Heart left ventricle (tissue), 13 donors: ENCODE data around the gene TRIM66.

Experiments
- POLR2A ChIP-seq, 2 donors: fragments of 450-650 bp; IDR thresholded peaks; one replicate each; pipeline ENCODE4 v1.6.1; 2017; ENCODE audit warnings: antibody characterized with exemption in 2 of 2, mild to moderate bottlenecking in 2 of 2, moderate library complexity in 2 of 2
- TF ChIP-seq, protein P1 (sequence below), 12 donors: fragments of 200-600 bp; sonication (generic) in 4 of 12; IDR thresholded peaks; one replicate each; pipeline versions ENCODE4 v1.5.0 to v1.8.0; 2018 to 2022; ENCODE audit warnings: antibody characterized with exemption in 12 of 12, mild to moderate bottlenecking in 5 of 12
- donor health status: ischemic (EF 13 %, LVEDD 7.1; RV severe dilation, severe dysfunction).
- donor health status: DM: no; HTN: yes; CAD: no.
- donor health status: DM: no; HTN: no; CAD: no.
- donor health status: ischemic (EF 25% LVEDD 6.9; RV normal size, moderate dysfunction).
- donor health status: ischemic (EF 25% LVEDD 5.7; RV mildly dilated, moderate dysfunction).
- donor health status: ischemic (EF 35%, LVEDD 5.7; RV mildly dilated, moderate dysfunction).
- donor health status: nonischemic (EF 11% LVEDD 7.7; RV severe dilation, severe dysfunction).
- donor health status: DM: yes; HTN: yes; CAD: no.
- donor health status: PGD.
- donor health status: ischemic (EF 29% LVEDD 5.4; RV normal size, mild dysfunction).
- donor health status: nonischemic (EF 23%, LVEDD 6.1; RV moderate dilation, normal function).

DNA sequence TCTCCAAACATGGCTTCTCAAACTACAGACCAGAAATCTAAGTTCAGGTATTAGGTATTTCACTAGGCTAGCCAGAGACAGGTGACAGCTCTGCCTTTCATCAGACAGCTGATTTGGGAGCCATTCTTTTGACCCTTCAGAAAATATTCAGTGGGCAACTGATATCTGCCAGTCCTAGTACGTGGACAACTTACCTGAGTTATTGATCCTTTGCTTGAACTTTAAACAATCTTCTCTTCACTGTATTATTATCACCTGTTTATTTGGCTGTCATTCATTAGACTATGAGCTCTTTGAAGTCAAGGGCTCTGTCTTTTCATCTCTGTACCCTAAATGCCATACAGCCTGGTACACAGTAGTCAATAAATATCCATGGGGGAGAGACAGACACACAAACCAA lies 17.2 kb downstream of the TRIM66 start:
- TF ChIP-seq, protein P1, sequence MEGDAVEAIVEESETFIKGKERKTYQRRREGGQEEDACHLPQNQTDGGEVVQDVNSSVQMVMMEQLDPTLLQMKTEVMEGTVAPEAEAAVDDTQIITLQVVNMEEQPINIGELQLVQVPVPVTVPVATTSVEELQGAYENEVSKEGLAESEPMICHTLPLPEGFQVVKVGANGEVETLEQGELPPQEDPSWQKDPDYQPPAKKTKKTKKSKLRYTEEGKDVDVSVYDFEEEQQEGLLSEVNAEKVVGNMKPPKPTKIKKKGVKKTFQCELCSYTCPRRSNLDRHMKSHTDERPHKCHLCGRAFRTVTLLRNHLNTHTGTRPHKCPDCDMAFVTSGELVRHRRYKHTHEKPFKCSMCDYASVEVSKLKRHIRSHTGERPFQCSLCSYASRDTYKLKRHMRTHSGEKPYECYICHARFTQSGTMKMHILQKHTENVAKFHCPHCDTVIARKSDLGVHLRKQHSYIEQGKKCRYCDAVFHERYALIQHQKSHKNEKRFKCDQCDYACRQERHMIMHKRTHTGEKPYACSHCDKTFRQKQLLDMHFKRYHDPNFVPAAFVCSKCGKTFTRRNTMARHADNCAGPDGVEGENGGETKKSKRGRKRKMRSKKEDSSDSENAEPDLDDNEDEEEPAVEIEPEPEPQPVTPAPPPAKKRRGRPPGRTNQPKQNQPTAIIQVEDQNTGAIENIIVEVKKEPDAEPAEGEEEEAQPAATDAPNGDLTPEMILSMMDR (IDR thresholded peaks at IDR 0.05), result no peak
- no peak for TF ChIP-seq POLR2A (IDR thresholded peaks at IDR 0.05)
